ENCODE measurements around the gene LHX4.

LHX4 gene

GRCh38 chr1:180228648-180229482 lies 1.2 kb upstream of the LHX4 start:
- peaks cover 3% of the 10 kb centered on the region; the same call in 1 of the 2 replicates for H3K79me2 ChIP-seq (ENCODE audit: control insufficient read depth, low read length)
- H3K4me3 ChIP-seq (ENCODE audit: low read length), result peak overlapping the region; percentile 87
- H3K4me1 ChIP-seq (ENCODE audit: control insufficient read depth, low read length), result peaks cover 61% of the 10 kb centered on the region
- TF ChIP-seq EZH2phosphoT487 (IDR thresholded peaks at IDR 0.05; ENCODE audit: borderline replicate concordance, low read length), result no peak
- TF ChIP-seq, protein P1, sequence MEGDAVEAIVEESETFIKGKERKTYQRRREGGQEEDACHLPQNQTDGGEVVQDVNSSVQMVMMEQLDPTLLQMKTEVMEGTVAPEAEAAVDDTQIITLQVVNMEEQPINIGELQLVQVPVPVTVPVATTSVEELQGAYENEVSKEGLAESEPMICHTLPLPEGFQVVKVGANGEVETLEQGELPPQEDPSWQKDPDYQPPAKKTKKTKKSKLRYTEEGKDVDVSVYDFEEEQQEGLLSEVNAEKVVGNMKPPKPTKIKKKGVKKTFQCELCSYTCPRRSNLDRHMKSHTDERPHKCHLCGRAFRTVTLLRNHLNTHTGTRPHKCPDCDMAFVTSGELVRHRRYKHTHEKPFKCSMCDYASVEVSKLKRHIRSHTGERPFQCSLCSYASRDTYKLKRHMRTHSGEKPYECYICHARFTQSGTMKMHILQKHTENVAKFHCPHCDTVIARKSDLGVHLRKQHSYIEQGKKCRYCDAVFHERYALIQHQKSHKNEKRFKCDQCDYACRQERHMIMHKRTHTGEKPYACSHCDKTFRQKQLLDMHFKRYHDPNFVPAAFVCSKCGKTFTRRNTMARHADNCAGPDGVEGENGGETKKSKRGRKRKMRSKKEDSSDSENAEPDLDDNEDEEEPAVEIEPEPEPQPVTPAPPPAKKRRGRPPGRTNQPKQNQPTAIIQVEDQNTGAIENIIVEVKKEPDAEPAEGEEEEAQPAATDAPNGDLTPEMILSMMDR (IDR thresholded peaks at IDR 0.05; ENCODE audit: low read depth, low read length, poor library complexity, severe bottlenecking), result no peak
- peaks cover 29% of the 10 kb centered on the region for H3K27me3 ChIP-seq (ENCODE audit: control insufficient read depth, low read length)
- H3K36me3 ChIP-seq (ENCODE audit: control insufficient read depth, low read length), result no peaks in the 10 kb centered on the region
- peaks cover 7% of the 10 kb centered on the region; the same call in 1 of the 2 replicates for H4K20me1 ChIP-seq (ENCODE audit: control insufficient read depth, insufficient read depth, low read depth, low read length)
- H3K4me2 ChIP-seq (ENCODE audit: low read length), result peak overlapping the region; percentile 75
- peaks cover 7% of the 10 kb centered on the region for H3F3A ChIP-seq (ENCODE audit: control insufficient read depth, insufficient read depth)
- H3K27ac ChIP-seq (ENCODE audit: low read depth, low read length), result peak overlapping the region; percentile 49
- H3K9me3 ChIP-seq (ENCODE audit: control insufficient read depth, insufficient read depth, low read length), result peaks cover 4% of the 10 kb centered on the region; the same call in 1 of the 2 replicates
- no peaks in the 10 kb centered on the region for H3K9me2 ChIP-seq (replicated peaks; ENCODE audit: control insufficient read depth, low read length)

DNA sequence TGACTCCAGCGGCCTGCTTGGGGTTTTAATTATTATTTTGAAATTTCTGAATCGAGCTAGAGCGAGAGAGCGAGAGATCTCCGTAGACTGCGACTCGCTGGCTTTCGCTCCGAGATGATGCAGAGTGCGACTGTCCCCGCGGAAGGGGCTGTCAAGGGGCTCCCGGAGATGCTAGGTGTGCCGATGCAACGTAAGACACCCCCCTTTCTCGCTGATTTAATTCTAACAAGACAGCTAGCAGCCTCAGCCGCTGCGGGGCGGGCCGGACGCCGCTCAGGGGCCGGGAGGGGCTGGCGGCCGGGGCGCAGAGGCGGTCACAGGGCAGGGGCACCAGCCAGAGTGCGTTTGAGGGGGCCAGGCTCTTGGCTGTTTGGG lies 339 bp downstream of the LHX4 start:
- Histone ChIP-seq H3F3A (ENCODE audit: control insufficient read depth, insufficient read depth) (peaks cover 7% of the 10 kb centered on the region), H3K4me3 (ENCODE audit: low read length) (peak overlapping the region; percentile 87), H3K9me2 (replicated peaks; ENCODE audit: control insufficient read depth, low read length) (no peaks in the 10 kb centered on the region), H4K20me1 (ENCODE audit: control insufficient read depth, insufficient read depth, low read depth, low read length) (peaks cover 7% of the 10 kb centered on the region; the same call in 1 of the 2 replicates), H3K4me1 (ENCODE audit: control insufficient read depth, low read length) (peaks cover 55% of the 10 kb centered on the region), H3K27me3 (ENCODE audit: control insufficient read depth, low read length) (peaks cover 32% of the 10 kb centered on the region), H3K79me2 (ENCODE audit: control insufficient read depth, low read length) (peaks cover 3% of the 10 kb centered on the region; the same call in 1 of the 2 replicates), H3K4me2 (ENCODE audit: low read length) (peak overlapping the region; percentile 98), H3K9me3 (ENCODE audit: control insufficient read depth, insufficient read depth, low read length) (peaks cover 4% of the 10 kb centered on the region; the same call in 1 of the 2 replicates), H3K27ac (ENCODE audit: low read depth, low read length) (peak overlapping the region; percentile 57), H3K36me3 (ENCODE audit: control insufficient read depth, low read length) (no peaks in the 10 kb centered on the region)
- TF ChIP-seq, protein P1 (IDR thresholded peaks at IDR 0.05; ENCODE audit: low read depth, low read length, poor library complexity, severe bottlenecking), result no peak
- no peak for TF ChIP-seq EZH2phosphoT487 (IDR thresholded peaks at IDR 0.05; ENCODE audit: borderline replicate concordance, low read length)

DNA sequence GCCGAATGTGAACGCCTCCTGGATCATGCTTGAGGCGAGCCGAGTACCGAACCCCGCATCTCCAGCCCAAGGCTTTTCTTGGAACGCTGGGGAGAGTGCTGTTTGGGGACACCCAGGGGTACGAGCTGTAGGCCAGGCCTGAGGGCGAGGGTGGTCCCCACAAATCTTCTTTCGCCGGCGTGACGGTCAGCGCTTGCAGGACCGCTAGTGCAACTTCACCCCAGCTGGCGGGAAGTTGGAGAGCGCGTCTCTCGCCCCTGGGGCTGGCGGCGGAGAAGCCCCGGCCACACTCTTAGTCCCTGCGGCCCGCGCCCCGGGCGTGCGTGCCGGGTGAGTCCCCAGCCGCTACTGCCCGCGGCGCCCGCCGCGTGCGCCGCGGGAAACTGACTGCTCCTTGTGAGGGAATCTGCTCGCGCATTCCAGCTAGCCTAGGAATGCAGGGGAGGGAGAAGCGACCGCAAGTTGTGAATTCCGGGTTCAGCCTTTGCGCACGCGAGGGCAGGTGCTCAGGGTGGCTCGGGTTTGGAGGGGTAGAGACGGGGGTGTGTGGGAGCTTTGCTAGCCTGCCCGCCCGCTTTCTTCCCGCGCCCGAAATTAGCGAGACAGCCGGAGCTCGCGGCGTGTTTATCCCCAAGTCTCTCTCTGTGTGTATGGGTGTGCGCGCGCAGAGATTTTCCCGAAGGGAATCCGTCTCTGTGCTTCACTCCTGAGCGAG lies 884 bp downstream of the LHX4 start:
- TF ChIP-seq, protein P1 (IDR thresholded peaks at IDR 0.05; ENCODE audit: low read depth, low read length, poor library complexity, severe bottlenecking), result no peak
- TF ChIP-seq EZH2phosphoT487 (IDR thresholded peaks at IDR 0.05; ENCODE audit: borderline replicate concordance, low read length), result no peak; the same call in 1 of the 2 replicates
- peaks cover 7% of the 10 kb centered on the region for H3F3A ChIP-seq (ENCODE audit: control insufficient read depth, insufficient read depth)
- peaks cover 4% of the 10 kb centered on the region; the same call in 1 of the 2 replicates for H3K9me3 ChIP-seq (ENCODE audit: control insufficient read depth, insufficient read depth, low read length)
- H3K4me3 ChIP-seq (ENCODE audit: low read length), result peak overlapping the region; percentile 87
- peaks cover 50% of the 10 kb centered on the region for H3K4me1 ChIP-seq (ENCODE audit: control insufficient read depth, low read length)
- H4K20me1 ChIP-seq (ENCODE audit: control insufficient read depth, insufficient read depth, low read depth, low read length), result peaks cover 7% of the 10 kb centered on the region; the same call in 1 of the 2 replicates
- H3K4me2 ChIP-seq (ENCODE audit: low read length), result peak overlapping the region; percentile 98
- peak overlapping the region; percentile 57 for H3K27ac ChIP-seq (ENCODE audit: low read depth, low read length)
- H3K36me3 ChIP-seq (ENCODE audit: control insufficient read depth, low read length), result no peaks in the 10 kb centered on the region
- peaks cover 3% of the 10 kb centered on the region; the same call in 1 of the 2 replicates for H3K79me2 ChIP-seq (ENCODE audit: control insufficient read depth, low read length)
- peaks cover 32% of the 10 kb centered on the region for H3K27me3 ChIP-seq (ENCODE audit: control insufficient read depth, low read length)
- H3K9me2 ChIP-seq (replicated peaks; ENCODE audit: control insufficient read depth, low read length), result no peaks in the 10 kb centered on the region

All from DOHH2 (cell line).